GM18870 (cell line): ENCODE data around the gene GTF3C4.

Experiments used
- ATAC-seq: cut with Tn5 transposase; IDR thresholded peaks from one replicate; pipeline ENCODE4 v1.9.1; 2021; ENCODE audit warnings: moderate library complexity; ENCODE audit not compliant: unreplicated experiment

Gene GTF3C4

GRCh38 chr9:132730054-132731033 is 60.1 kb downstream of the GTF3C4 start:
- ATAC-seq = no peak

- no peak for ATAC-seq
Measured at GRCh38 chr9:132731230-132731629, 61.0 kb downstream of the GTF3C4 start.

- no peak for ATAC-seq
Measured at GRCh38 chr9:132732326-132733259, 62.3 kb downstream of the GTF3C4 start.

GRCh38 chr9:132733260-132733815 is 63.1 kb downstream of the GTF3C4 start:
- ATAC-seq = no peak

- no peak for ATAC-seq
Measured at GRCh38 chr9:132739710-132740310, 69.5 kb downstream of the GTF3C4 start.

GRCh38 chr9:132740526-132741309 is 70.5 kb downstream of the GTF3C4 start:
- ATAC-seq = no peak

- no peak for ATAC-seq
Measured at GRCh38 chr9:132742821-132743311, 72.6 kb downstream of the GTF3C4 start.

- ATAC-seq = no peak
Measured at GRCh38 chr9:132743931-132744479, 73.7 kb downstream of the GTF3C4 start.
